ENCODE results near the gene HYAL4. TPM values are rescaled to one million over a fixed set of nuclear protein-coding genes. Genes with fewer than 3 reads are reported as not detected.

HYAL4 gene
- total and polyA plus RNA-seq, 2 donors (not counting 3 experiments of a cell fraction or from before 2014, with no cell fraction given) = not detected

DNA sequence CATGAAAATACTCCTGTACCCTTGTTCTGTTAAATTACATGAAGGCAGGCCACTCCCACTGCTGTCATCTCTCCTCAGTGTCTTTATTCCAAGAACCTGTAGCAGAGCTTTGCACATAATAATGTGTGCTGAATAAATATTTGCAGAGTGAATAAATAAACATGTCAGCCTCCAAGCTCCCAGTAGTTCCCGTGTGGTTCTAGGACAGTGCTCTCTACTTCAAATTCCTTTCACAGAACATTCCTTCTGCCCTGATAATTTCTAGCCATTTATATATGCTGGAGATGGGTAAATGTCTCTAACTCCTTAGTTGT lies 20.3 kb upstream of the HYAL4 start:
- no peaks in the 10 kb centered on the region for H3K9me3 ChIP-seq (replicated peaks; ENCODE audit: control insufficient read depth, insufficient read depth, low read length)
- TF ChIP-seq MAX (IDR thresholded peaks at IDR 0.05; ENCODE audit: insufficient read depth, insufficient read length) = no peak
- TF ChIP-seq EZH2 (IDR thresholded peaks at IDR 0.05; ENCODE audit: borderline replicate concordance, low read depth, low read length, severe bottlenecking) = no peak
- no peak for TF ChIP-seq POLR2A (IDR thresholded peaks at IDR 0.05; ENCODE audit: low read depth, low read length)
- no peak for TF ChIP-seq FOS (IDR thresholded peaks at IDR 0.05; ENCODE audit: borderline replicate concordance, insufficient read depth, low read length)
- TF ChIP-seq JUN (IDR thresholded peaks at IDR 0.05; ENCODE audit: borderline replicate concordance, insufficient read depth, insufficient read length, low read depth) = no peak
- no peak for TF ChIP-seq MYC (IDR thresholded peaks at IDR 0.05; ENCODE audit: low read depth, low read length)
- no peak for TF ChIP-seq POLR2AphosphoS5 (IDR thresholded peaks at IDR 0.05; ENCODE audit: insufficient read depth, low read depth, low read length)
- TF ChIP-seq, protein P1, sequence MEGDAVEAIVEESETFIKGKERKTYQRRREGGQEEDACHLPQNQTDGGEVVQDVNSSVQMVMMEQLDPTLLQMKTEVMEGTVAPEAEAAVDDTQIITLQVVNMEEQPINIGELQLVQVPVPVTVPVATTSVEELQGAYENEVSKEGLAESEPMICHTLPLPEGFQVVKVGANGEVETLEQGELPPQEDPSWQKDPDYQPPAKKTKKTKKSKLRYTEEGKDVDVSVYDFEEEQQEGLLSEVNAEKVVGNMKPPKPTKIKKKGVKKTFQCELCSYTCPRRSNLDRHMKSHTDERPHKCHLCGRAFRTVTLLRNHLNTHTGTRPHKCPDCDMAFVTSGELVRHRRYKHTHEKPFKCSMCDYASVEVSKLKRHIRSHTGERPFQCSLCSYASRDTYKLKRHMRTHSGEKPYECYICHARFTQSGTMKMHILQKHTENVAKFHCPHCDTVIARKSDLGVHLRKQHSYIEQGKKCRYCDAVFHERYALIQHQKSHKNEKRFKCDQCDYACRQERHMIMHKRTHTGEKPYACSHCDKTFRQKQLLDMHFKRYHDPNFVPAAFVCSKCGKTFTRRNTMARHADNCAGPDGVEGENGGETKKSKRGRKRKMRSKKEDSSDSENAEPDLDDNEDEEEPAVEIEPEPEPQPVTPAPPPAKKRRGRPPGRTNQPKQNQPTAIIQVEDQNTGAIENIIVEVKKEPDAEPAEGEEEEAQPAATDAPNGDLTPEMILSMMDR (IDR thresholded peaks at IDR 0.05; ENCODE audit: extremely low read depth in 1 of 2, insufficient read depth in 1 of 2, low read depth in 1 of 2, low read length in 2 of 2) = no peak
- no peak for TF ChIP-seq GATA2 (IDR thresholded peaks at IDR 0.05; ENCODE audit: insufficient read depth, insufficient read length, low read depth, low read length)
- no peaks in the 10 kb centered on the region for H3K9me1 ChIP-seq (replicated peaks; ENCODE audit: control insufficient read depth, extremely low read depth, insufficient read depth, low read length)
- H3K27ac ChIP-seq (ENCODE audit: insufficient read depth, low read depth, low read length) = no peak overlapping the region
- CTCF ChIA-PET = no interaction called here
- FAIRE-seq = no peak
- no TSS peak for BruUV-seq (replicated peaks)
- no peaks in the 10 kb centered on the region for H3K79me2 ChIP-seq (ENCODE audit: control insufficient read depth, insufficient read depth, low read length)
- dilution Hi-C loops (cut with MboI; ENCODE audit: extremely low pct_ligation_motif_present, low sequenced_read_pairs) (no loop called here), intact Hi-C loops (cut with micrococcal nuclease) (no loop called here)
- H3K4me2 ChIP-seq (ENCODE audit: insufficient read depth, low read length) = no peak overlapping the region
- no peaks in the 10 kb centered on the region for H3K27me3 ChIP-seq (ENCODE audit: control insufficient read depth in 2 of 2, insufficient read depth in 2 of 2, low read length in 2 of 2)
- no peaks in the 10 kb centered on the region for H4K20me1 ChIP-seq (replicated peaks; ENCODE audit: control insufficient read depth, extremely low read depth, insufficient read depth, low read length)
- DNase-seq (ENCODE audit: low read depth, low spot score) = no peak
- H2AFZ ChIP-seq (ENCODE audit: low read depth, low read length) = no peak overlapping the region
- H3K4me3 ChIP-seq (replicated peaks in 1 of 3; ENCODE audit: insufficient read depth in 1 of 3, low read depth in 1 of 3, low read length in 3 of 3) = no peak overlapping the region
- H3K9ac ChIP-seq (replicated peaks; ENCODE audit: extremely low read depth, insufficient read depth, low read length) = no peak overlapping the region
- POLR2A ChIA-PET = no interaction called here
- H3K36me3 ChIP-seq (ENCODE audit: control insufficient read depth in 2 of 2, extremely low read depth in 1 of 2, insufficient read depth in 2 of 2, low read length in 2 of 2) = no peaks in the 10 kb centered on the region
- no peaks in the 10 kb centered on the region for H3K4me1 ChIP-seq (ENCODE audit: control insufficient read depth, extremely low read depth, insufficient read depth, low read length)

All from endothelial cell of umbilical vein (primary cell).